ENCODE measurements around the gene SCYL3. TPM values are rescaled to one million over a fixed set of nuclear protein-coding genes. Genes with fewer than 3 reads are reported as not detected.

SCYL3 gene
- total RNA-seq, 2 donors from 2014 or later, result 6.4 to 6.5 TPM

GRCh38 chr1:169928438-169929209 lies 34.9 kb upstream of the SCYL3 start:
- TF ChIP-seq CTCF (IDR thresholded peaks at IDR 0.05), result peak; percentile 53 to 76
- H3K9me3 ChIP-seq, result no peaks in the 10 kb centered on the region

GRCh38 chr1:169925505-169926482 lies 32.1 kb upstream of the SCYL3 start:
- Histone ChIP-seq H3K4me3 (no peak overlapping the region), H3K36me3 (no peaks in the 10 kb centered on the region), H3K4me1 (no peaks in the 10 kb centered on the region), H3K9me3 (no peaks in the 10 kb centered on the region), H3K27me3 (no peaks in the 10 kb centered on the region), H3K27ac (no peak overlapping the region)
- no peak for DNase-seq (ENCODE audit: low spot score)
- TF ChIP-seq CTCF (IDR thresholded peaks at IDR 0.05), result no peak

More at GRCh38 chr1:169928438-169929209, 34.9 kb upstream of the SCYL3 start:
- H3K4me3 ChIP-seq, result no peak overlapping the region
- no peak for DNase-seq (ENCODE audit: low spot score)
- no peaks in the 10 kb centered on the region for H3K4me1 ChIP-seq
- no peaks in the 10 kb centered on the region for H3K36me3 ChIP-seq
- no peak overlapping the region for H3K27ac ChIP-seq
- no peaks in the 10 kb centered on the region for H3K27me3 ChIP-seq

- no peak overlapping the region for H3K4me3 ChIP-seq
- no peaks in the 10 kb centered on the region for H3K9me3 ChIP-seq
- H3K4me1 ChIP-seq, result no peaks in the 10 kb centered on the region
- no peaks in the 10 kb centered on the region for H3K36me3 ChIP-seq
- H3K27ac ChIP-seq, result no peak overlapping the region
- no peaks in the 10 kb centered on the region for H3K27me3 ChIP-seq
- no peak for DNase-seq (ENCODE audit: low spot score)
- no peak for TF ChIP-seq CTCF (IDR thresholded peaks at IDR 0.05)
Observed at GRCh38 chr1:169924829-169925228, 31.1 kb upstream of the SCYL3 start.

GRCh38 chr1:169924063-169924462 lies 30.4 kb upstream of the SCYL3 start:
- no peak for DNase-seq (ENCODE audit: low spot score)
- no peaks in the 10 kb centered on the region for H3K36me3 ChIP-seq
- H3K9me3 ChIP-seq, result no peaks in the 10 kb centered on the region
- H3K27ac ChIP-seq, result no peak overlapping the region
- TF ChIP-seq CTCF (IDR thresholded peaks at IDR 0.05), result no peak
- no peaks in the 10 kb centered on the region for H3K27me3 ChIP-seq
- no peak overlapping the region for H3K4me3 ChIP-seq
- no peaks in the 10 kb centered on the region for H3K4me1 ChIP-seq

- TF ChIP-seq CTCF (IDR thresholded peaks at IDR 0.05), result no peak
- Histone ChIP-seq H3K27me3 (no peaks in the 10 kb centered on the region), H3K4me1 (no peaks in the 10 kb centered on the region), H3K4me3 (no peak overlapping the region), H3K27ac (no peak overlapping the region), H3K9me3 (no peaks in the 10 kb centered on the region), H3K36me3 (no peaks in the 10 kb centered on the region)
- no peak for DNase-seq (ENCODE audit: low spot score)
Observed at GRCh38 chr1:169921080-169921479, 27.4 kb upstream of the SCYL3 start.

Data from right atrium auricular region (tissue), 2 donors.